HG03196 (cell line): Measurements from ENCODE around the gene KLF11.

Source experiments
- ATAC-seq: cut with Tn5 transposase; IDR thresholded peaks from one replicate; pipeline ENCODE4 v1.9.1; 2021; ENCODE audit not compliant: unreplicated experiment

The KLF11 gene

DNA sequence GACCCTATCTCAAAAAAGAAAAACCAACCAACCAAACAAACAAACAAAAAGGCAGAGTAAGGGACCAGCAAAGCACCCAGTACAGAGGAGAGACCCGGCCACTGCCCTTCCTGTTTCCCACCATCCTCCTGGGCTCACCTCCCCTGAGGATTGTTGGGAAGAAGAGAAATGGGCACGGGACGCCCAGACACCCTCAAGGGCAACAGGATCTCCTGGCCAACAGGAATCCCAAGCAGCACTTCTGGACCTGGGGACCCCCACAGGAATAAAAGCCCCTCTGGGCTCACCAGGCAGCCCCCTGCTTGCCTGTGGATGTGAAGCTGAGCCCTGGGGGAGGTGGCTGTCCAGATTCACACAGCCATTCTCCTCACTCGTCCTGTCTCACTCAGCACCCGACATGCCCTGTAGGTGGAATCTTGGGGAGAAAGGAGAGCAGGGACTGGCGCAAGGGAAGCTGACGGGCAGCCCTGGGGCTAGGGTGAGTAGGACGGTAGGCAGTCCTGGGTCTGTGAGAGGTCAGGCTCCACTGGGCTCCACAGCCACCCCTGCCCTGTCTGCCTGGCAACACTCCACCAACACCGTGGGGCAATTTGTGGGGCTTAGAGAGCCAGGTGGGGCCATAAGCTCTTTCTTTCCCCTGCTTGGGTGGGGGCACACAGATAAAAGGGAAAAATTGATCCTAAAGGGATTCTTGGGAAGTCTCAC, 18.0 kb downstream of the KLF11 start:
- ATAC-seq, result no peak

DNA sequence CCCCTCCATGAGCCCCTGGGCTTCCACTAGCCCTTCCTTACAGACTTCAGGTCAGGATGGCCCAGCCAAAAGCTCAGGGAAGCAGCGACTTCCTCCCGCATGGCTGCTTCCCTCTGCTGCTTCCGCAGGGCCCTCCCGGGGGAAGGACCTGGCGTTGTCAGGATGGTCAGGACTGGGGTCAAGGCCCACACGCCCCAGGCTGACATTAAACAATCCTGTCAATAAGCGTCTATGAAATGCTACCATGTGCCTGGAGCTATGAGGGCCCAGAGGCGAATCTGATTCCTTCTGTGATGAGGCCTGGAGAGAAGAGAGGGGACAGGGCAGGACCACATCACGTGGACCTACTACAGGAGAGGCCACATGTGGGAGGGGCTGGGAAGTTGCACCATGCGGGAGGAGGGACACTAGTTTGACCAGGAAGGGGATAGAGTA, 19.6 kb downstream of the KLF11 start:
- ATAC-seq, result no peak

DNA sequence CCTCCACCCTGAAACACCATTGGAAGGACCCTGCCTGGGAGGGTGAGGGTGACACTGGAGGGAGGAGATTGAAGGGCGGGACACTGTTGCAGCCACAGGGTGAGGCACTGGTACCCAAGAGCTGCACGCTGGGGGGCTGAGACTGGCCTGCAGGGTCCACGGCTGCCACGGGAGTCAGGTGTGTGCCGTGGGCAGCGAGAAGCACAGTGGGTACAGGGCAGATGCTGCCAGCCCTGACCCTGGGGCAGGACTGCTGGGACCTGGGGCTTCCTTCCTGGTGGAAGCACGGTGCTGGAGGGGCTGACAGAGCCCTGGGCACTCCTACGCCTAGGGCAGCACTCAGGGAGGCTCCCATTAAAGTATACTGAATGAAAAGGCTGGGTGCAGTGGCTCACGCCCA, 20.2 kb downstream of the KLF11 start:
- no peak for ATAC-seq

DNA sequence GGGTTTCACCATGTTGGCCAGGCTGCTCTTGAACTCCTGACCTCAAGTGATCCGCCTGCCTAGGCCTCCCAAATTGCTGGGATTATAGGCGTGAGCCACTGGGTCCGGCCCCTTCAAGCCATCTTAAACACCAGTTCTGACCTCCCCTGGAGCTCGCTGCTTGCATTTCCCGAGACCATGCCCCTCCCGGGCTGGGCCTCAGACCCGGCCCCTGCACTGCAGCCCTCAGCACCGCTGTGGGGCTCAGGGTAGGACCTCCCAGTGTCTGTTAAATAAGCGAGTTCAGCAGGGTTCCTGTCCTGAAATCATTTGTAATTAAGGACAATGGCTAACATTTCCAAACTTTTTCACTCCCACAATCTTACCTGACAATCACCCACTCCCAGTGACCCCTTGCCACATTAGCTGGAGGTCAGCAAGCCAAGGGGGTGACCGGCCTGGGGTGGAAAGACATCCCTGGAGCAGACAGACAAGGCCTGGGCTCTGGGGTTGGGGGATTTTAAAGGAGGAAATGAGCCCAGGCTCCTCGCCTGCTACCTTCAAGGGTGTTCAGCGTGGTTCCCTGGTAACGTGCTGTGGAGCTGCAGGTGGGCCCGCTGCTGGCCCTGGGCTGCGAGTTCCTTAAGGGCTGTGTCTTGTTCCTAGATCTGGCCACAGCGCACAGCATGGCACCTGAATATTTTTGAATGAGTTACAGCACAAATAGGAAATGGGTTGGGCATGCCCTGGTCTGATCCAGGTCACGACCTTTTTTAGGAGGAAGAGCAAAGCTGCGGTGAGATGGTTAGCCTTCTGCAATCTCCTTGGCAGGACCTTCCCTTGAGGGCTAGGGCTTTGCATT, 21.8 kb downstream of the KLF11 start:
- no peak for ATAC-seq

DNA sequence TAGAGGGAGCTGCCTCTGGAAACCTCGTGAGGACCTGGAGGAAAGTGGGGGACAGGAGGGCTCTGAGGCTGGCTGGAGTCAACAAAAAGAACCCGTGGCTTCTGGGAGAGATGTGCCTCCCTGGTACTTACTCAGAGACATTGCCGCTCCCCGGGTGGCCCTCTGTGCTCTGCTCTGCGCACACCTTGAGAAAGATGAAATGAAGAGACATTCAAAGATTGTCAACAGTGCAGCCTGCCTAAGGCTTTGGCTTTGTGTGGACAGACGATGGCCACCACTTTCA, 22.4 kb downstream of the KLF11 start:
- no peak for ATAC-seq

DNA sequence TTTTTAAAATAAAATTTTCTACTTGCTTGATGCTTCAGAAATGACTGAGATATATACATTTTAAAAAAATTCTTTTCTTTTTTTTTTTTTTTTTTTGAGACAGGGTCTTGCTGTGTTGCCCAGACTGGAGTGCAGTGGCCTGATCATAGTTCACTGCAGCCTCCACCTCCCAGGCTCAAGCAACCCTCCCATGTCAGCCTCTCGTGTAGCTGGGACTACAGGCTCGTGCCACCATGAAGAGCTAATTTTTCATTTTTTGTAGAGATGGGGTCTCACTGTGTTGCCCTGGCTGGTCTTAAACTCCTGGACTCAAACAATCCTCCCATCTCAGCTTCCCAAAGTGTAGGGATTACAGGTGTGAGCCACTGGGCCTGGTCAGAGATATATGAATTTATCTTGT, 24.0 kb downstream of the KLF11 start:
- no peak for ATAC-seq

DNA sequence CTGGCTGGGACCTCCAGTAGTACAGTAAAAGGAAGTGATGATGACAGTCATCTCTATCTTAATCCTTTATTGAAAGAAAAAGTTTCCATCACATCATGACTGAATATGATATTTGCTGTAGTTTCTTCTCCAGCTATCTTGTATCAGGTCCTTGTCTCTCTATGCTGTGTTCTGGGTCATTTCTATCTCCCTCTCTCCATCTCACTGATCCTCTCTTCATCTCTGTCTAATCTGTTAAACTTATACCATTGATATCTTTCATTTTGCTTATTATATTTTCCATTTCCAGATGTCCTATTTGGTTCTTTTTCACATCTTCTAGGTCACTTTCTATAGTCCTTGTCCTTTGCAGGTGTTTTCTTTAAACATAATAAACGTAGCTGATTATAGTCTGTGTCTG, 24.5 kb downstream of the KLF11 start:
- ATAC-seq, result no peak

DNA sequence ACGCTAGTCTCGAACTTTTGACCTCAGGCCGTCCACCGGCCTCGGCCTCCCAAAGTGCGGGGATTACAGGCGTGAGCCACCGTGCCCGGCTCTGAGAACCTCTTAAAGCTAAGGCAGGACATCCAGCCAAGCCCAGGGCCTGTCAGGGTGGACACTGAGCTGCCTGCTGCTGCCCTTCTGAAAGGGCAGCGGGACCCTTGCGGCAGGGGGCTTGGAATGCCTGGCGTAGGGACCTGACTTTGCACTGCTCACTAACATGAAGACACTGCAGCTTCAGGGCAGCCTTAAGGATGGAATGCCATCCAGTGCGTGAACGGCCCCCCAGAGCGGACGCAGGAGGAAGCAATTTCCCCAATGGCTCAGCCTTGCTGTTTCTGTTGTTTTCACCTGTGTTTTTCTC, 27.8 kb downstream of the KLF11 start:
- ATAC-seq, result no peak

DNA sequence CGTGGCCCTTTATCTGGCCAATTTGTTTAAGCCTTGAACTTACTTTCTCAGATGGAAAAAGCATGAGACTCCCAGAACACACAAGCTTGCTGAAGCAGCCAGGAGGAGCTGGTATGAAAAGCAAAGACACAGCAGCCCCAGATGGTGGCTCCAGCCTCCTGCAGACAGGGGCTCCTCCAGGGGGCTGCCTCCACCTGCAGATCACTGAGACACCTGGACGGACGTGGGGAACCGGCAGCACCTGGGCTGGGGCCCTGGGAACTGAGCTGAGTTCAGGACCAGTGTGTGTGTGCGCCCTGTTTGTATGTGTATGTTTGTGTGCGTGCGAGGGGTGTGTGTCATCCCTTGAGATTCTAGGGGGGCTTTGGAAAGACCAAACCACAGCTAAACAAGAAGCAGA, 28.2 kb downstream of the KLF11 start:
- no peak for ATAC-seq

DNA sequence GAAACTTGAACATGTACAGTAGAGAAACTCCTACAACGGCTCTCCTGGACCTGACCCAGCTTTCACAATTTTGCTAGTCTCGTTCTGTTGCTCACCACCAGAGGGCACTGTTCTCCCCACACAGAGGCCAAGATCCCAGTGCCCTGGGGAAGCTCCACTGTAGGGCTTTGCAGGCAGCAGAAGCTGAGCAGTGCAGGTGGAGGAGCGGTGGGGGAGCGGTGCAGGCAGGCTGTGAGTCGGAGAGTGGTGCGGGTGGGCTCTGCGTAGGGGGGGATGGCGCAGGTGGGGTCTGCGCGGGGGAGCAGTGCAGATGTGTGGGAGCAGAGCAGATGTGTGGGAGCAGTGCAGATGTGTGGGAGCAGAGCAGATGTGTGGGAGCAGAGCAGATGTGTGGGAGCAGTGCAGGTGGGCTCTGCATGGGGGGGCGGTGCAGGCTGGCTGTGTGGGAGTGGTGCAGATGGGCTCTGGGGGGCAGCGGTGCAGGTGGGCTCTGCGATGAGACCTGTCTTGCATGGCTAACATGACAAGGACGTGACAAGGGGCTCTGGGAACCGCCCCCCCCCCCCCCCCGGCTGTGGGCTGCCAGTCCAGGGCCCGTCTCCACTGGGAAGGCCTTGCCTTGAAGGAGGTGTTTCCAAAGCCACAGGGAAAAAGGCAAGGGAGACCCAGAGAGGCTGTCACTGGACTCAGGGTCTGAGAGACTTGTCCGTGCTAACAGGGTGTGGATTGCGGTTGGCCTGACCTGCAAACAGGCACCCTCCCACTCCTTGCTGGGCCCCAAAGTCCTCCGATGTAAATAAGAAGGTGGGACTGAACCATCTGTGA, 29.5 kb downstream of the KLF11 start:
- ATAC-seq, result peak; percentile 69

DNA sequence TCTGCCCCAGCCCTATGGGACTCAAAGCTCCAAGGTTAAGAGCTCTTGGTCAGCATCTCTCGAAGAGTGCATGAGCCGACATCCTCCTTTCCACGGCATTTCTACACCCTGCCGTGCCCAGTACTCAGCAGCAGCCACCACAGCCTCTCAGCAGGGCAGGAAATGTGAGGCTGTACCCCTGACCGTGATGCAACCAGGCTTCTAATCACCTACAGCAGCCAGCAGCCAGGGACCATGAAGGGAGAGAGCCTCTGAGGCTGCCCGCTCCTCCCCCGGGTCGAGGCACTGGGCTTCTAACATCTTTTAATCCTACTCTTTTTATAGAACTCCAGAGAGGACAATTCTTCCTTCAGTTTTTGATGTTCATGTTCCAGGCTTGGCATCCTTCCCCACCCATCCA, 30.4 kb downstream of the KLF11 start:
- no peak for ATAC-seq

DNA sequence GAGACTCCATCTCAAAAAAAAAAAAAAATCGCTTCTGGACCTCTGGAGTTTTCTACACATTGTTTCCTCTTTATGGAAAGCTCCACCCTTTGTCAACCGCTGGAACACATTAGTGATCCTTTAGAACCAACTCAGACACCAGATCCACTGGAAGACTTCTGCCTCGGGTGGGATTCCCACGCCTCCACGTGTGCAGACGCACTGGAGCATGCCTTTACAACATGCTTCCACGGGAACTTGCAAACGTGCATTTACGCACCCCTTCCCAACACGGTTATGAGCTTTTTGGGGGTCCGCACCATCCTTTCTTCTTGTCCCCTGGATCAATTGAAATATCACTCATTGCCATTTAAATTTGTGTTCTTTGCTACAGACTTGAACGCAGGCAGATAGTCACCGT, 31.8 kb downstream of the KLF11 start:
- no peak for ATAC-seq

DNA sequence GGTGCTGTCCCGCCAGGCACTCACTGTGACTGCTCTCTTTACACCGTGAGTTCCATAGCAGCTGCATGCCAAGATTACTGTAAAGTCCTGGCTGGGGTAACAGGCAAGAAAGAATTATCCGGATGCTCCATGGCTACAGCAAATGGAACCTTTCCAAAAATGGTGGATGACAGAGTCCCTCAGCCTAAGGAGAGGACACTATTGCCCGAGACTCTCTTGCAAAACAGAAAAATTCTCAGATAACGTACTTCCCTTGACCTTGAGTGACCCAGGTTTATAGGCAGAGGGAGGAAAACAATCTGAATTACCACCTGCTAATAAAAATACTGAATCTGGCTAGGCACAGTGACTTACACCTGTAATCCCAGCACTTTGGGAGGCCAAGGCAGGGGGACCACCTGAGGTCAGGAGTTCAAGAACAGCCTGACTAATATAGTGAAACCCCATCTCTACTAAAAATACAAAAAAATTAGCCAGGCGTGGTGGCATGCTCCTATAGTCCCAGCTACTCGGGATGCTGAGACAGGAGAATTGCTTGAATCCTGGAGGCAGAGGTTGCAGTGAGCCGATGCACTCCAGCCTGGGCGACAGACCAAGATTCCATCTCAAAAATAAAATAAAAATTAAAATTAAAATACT, 32.3 kb downstream of the KLF11 start:
- ATAC-seq, result no peak

DNA sequence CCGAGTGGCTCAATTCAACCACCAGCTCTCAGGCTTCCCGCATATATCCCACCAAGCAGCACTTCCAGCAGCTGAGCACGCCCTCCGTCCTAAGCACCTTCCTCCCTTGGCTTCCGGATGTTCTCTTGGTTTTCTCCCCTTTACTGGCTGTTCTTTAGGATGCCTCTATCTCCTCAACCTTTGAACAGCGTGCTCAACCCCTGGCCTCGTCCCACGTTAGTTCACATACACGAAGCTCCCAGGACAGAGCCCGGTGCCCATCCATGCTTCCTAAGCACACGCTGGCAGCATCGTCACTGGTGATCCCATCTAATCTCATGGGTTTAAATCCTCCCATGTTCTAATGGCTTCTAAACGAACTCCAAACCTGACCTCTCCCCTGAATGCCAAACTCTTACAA, 33.2 kb downstream of the KLF11 start:
- no peak for ATAC-seq

DNA sequence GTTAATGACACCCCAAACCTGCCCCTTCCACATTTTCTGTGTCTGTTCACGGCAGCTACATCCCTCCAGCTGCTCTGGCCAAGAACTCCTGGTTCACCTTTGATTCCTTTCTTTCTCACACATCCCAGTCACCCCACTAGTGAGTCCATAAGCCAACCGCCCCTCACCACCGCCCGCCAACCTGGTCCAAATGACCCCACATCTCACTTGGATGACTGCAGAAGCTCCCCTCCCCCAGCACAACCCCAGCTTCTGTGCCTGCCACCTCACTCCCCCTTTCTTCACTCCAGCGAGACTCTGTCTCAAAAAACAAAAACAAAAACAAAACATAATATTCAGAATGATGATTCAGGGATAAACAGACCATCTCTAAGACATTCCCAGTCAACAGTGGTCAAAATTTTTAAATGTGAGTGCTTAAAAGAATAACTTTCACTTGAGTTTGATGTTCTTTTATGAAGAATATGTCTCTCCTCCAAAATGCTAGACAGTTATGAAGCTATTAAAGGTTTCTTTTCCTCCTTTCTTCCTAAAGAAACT, 33.7 kb downstream of the KLF11 start:
- no peak for ATAC-seq

DNA sequence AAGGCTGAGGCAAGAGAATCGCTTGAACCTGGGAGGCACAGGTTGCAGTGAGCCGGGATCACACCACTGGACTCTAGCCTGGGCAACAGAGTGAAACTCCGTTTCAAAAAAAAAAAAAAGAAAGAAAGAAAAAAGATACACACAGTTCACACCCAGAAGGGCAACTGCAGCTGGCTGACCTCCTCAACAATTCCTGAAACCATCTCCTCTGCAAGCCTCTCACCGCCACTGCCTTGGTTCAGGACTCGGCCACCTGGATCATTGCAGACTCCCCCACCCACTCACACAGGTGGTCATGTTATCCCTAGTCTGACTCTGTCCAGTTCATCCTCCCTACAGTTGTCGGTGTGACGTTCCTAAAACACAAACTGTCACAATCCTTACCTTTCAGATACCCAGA, 34.7 kb downstream of the KLF11 start:
- no peak for ATAC-seq

DNA sequence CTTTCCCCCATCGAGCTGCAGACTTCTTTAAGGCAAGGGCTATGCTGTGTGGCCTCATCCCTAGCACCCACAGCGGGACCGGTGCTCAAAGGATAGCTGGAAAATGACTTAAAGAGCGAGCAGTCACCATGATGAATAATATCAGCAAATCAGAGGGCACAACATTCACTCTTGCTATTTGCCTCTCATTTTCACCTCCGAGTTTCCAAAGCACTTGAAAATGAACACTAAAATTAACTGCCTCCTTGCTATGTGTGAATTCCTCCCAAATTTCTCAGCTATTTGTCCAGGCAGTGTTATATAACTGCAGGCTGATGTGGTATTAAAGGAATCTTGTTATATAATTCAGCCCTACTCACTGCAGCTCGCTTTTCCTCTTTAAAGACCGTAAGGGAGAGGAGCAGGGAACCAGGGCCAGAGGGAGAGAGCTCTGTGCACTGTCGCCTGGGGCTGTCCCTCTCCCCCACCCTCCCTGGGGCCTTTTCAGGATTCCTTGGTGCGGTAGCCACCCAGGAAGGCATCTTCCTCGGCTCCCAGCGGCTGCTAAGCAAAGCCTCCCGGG, 35.4 kb downstream of the KLF11 start:
- no peak for ATAC-seq

DNA sequence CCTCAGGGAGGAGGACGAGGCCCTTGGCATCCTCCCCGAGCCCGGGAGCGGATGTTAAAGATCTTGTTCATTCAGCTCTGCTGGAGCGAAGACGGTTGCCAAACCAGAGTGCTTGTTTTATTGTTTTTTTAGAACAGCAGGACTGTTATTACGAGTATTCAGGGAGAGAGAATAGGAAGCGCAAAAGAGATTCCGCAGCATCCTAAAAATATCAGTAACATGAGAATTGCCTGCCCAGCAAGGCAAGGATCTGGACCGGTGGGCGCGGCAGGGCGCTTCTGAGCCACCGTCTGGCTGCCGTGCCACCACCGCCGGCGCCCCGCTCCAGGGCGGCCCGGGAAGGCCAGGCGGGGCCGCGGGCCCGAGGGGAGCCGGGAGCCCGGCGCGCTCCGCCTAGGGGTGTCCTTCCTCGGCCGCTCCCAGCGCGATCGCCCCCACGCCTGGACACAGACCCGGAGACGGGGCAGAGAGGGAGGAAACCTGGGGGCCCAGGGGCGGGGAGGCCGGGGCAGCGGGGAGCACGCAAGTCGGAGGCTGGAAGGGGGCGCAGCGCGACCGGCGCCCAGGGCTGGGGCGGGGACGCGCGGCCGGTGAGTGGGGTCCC, 36.0 kb downstream of the KLF11 start:
- ATAC-seq, result peak; percentile 21

DNA sequence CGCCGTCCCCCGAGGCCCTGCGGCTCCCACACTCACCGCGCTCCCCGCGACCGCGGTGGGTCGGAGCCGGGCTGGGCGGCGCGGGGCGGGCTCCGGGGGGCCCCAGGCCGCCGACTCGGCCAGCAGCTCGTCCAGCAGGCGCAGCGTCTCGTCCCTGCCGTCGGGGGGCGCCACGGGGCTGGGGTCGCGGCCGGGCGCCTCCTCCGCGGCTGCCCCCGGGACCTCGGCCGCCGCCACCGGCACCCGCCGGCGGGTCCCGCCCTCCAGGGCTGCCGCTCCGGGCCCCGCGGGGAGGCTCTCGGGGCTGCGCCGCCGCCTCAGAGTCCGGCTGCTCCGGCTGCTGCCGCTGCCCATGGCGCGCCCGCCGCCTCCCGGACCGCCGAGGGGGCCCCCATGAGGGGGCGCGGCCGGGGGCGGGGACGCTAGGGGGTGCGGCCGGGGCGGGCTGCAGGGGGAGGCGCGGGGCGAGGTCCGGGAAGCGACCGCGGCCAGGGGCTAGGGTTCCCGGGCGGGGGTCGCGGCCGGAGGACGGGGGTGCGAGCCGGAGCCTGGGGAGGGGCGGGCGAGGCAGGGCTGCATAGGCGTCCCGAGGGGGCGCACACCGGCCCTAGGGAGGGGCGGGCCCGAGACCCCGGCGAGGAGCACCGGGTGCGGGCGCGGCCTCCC, 36.7 kb downstream of the KLF11 start, which contains the start of gene CYS1:
Gene CYS1 (minus strand): TSS at position 542 of the 666 bp plus-strand sequence. CDS start 188 bp downstream, at position 354.
- peak; percentile 38 for ATAC-seq
